Measurements from ENCODE around the gene KNTC1. TPM values are rescaled to one million over a fixed set of nuclear protein-coding genes. Genes with fewer than 3 reads are reported as not detected.
"Not testable (repeated sequence)": the region's sequence is repeated elsewhere in the genome, so short reads cannot be mapped to it uniquely, and the experiment has no call there.

KNTC1 gene
- total and polyA plus RNA-seq, 8 donors = 2.4 to 47.0 (median 14.1) TPM

DNA sequence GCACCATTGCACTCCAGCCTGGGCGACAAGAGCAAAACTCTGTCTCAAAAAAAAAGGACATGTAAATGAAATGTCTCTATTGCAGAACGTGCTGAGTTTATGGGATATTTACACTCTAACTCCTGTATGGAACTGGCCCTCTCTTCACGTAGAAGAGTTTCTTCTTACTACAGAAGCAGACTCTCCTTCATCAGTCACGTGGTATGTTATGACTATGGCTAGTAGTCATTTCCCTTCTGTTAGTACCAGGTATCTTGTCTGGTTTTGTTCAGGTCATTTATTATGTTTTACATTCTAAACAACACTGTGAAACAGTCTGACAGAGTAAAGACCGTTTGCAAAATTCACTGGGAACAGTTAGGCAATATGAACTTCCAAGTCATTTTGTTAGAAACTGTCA, 20.3 kb downstream of the KNTC1 start:
- no peak for DNase-seq
- intact Hi-C loops (cut with DNase I; ENCODE audit: low total_unique reads) = no loop called here
- H3K4me3 ChIP-seq = no peak overlapping the region
- no peaks in the 10 kb centered on the region for H3K27me3 ChIP-seq
- 84 to 89% (median 86%) methylated on average over 5 of the region's 5 CpGs for WGBS, 5 donors
- TF ChIP-seq EP300 (IDR thresholded peaks at IDR 0.05) = no peak
- no peaks in the 10 kb centered on the region for H3K4me1 ChIP-seq
- H3K36me3 ChIP-seq = peaks cover 0 to 72% (median 61%) of the 10 kb centered on the region in 4 donors
- no peak overlapping the region for H3K27ac ChIP-seq
- H3K9me3 ChIP-seq = no peaks in the 10 kb centered on the region

GRCh38 chr12:122558745-122559641, 31.9 kb downstream of the KNTC1 start:
- DNase-seq = no peak
- WGBS, 5 donors = 94 to 98% (median 97%) methylated on average over 16 of the region's 16 CpGs
- intact Hi-C loops (cut with DNase I; ENCODE audit: low total_unique reads) = no loop called here
- Histone ChIP-seq H3K4me1 (no peaks in the 10 kb centered on the region), H3K36me3 (peaks cover 0 to 67% (median 46%) of the 10 kb centered on the region in 4 donors), H3K27me3 (no peaks in the 10 kb centered on the region), H3K9me3 (no peaks in the 10 kb centered on the region), H3K4me3 (no peak overlapping the region), H3K27ac (no peak overlapping the region)
- TF ChIP-seq EP300 (IDR thresholded peaks at IDR 0.05) (no peak), CTCF (IDR thresholded peaks at IDR 0.05) (no peak), POLR2AphosphoS5 (IDR thresholded peaks at IDR 0.05) (no peak), POLR2A (IDR thresholded peaks at IDR 0.05) (no peak)

DNA sequence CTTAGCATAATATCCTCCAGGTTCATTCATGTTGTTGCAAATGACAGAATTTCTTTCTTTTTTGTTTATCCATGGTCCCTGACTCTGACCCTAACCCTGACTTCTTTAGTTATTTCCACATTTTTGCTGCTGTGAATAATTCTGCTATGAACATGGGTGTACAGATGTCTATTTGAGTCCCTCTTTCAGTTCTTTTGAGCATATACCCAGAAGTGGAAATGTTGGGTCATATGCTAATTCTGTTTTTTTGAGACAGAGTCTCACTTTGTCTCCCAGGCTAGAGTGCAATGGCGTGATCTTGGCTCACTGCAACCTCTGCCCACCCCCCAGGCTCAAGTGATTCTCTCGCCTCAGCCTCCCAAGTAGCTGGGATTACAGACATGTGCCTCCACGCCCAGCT, 33.1 kb downstream of the KNTC1 start:
- no peak overlapping the region for H3K27ac ChIP-seq
- H3K9me3 ChIP-seq = no peaks in the 10 kb centered on the region
- DNase-seq = no peak
- intact Hi-C loops (cut with DNase I; ENCODE audit: low total_unique reads) = no loop called here
- H3K4me3 ChIP-seq = no peak overlapping the region
- H3K4me1 ChIP-seq = no peaks in the 10 kb centered on the region
- TF ChIP-seq CTCF (IDR thresholded peaks at IDR 0.05) = no peak
- TF ChIP-seq EP300 (IDR thresholded peaks at IDR 0.05) = no peak
- TF ChIP-seq POLR2AphosphoS5 (IDR thresholded peaks at IDR 0.05) = no peak
- 94 to 97% (median 95%) methylated on average over 3 of the region's 3 CpGs for WGBS, 5 donors
- H3K36me3 ChIP-seq = peaks cover 0 to 70% (median 49%) of the 10 kb centered on the region in 4 donors
- H3K27me3 ChIP-seq = no peaks in the 10 kb centered on the region

DNA sequence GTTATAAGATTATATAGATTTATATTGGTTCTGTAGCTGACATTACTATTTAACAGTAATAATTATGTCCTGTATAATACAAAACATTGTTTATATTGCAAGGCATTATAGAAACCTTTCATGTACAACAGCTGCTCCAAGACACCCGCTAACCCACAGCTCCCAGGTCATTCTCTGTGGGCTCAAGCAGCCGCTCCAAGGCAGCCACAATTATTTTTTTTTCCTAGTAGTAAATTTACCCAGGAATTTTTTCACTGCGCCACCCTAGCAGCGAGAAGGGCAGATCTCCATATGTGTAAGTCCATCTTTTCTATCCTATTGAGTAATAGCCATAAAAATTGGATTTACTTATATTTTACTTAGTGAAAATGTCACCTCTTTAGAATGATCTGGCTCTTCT, 36.3 kb downstream of the KNTC1 start:
- no peaks in the 10 kb centered on the region for H3K4me1 ChIP-seq
- H3K9me3 ChIP-seq = no peaks in the 10 kb centered on the region
- WGBS, 5 donors = 83 to 98% (median 97%) methylated on average over 4 of the region's 4 CpGs
- H3K27ac ChIP-seq = no peak overlapping the region
- no peak overlapping the region for H3K4me3 ChIP-seq
- DNase-seq = no peak
- TF ChIP-seq EP300 (IDR thresholded peaks at IDR 0.05) (no peak), POLR2A (IDR thresholded peaks at IDR 0.05) (no peak), CTCF (IDR thresholded peaks at IDR 0.05) (no peak), POLR2AphosphoS5 (IDR thresholded peaks at IDR 0.05) (no peak)
- intact Hi-C loops (cut with DNase I; ENCODE audit: low total_unique reads) = no loop called here
- H3K36me3 ChIP-seq = peaks cover 0 to 48% (median 31%) of the 10 kb centered on the region in 4 donors
- H3K27me3 ChIP-seq = no peaks in the 10 kb centered on the region

GRCh38 chr12:122566816-122567215, 39.8 kb downstream of the KNTC1 start:
- intact Hi-C loops (cut with DNase I; ENCODE audit: low total_unique reads); H3K27me3 ChIP-seq; DNase-seq; H3K4me1 ChIP-seq; H3K4me3 ChIP-seq; H3K27ac ChIP-seq; H3K9me3 ChIP-seq: not testable (repeated sequence)
- peaks cover 0 to 49% (median 39%) of the 10 kb centered on the region in 4 donors for H3K36me3 ChIP-seq
- WGBS, 5 donors = 93 to 100% (median 99%) methylated on average over 5 of the region's 5 CpGs

Data from stomach (tissue), 9 donors.